Gastroesophageal sphincter (tissue), 4 donors: ENCODE data around the gene RGS14. TPM values are rescaled to one million over a fixed set of nuclear protein-coding genes. Genes with fewer than 3 reads are reported as not detected.

ENCODE experiments used
- ATAC-seq: fragments of 150-250 bp; one replicate; pipeline ENCODE4 v1.9.1; 2016; ENCODE audit warnings: mild to moderate bottlenecking, moderate library complexity
- H3K27ac ChIP-seq, 4 donors: fragments of 200-600 bp; sonication (generic) in 3 of 4; 1 replicate in 3 of 4; 2 replicates in 1 of 4; pipeline ENCODE4 v1.5.1; 2016 to 2019
- H3K27me3 ChIP-seq: fragments of 200-600 bp; sonication (generic); one replicate; pipeline ENCODE4 v1.5.1; 2019
- H3K36me3 ChIP-seq, 2 donors: fragments of 200-600 bp; sonication (generic); one replicate each; pipeline ENCODE4 v1.5.1; 2019; ENCODE audit warnings: control low read depth in 1 of 2
- H3K4me1 ChIP-seq, 3 donors: fragments of 200-600 bp; sonication (generic); 1 replicate in 2 of 3; 2 replicates in 1 of 3; pipeline ENCODE4 v1.5.1; 2016 to 2019; ENCODE audit warnings: control low read depth in 2 of 3
- H3K4me3 ChIP-seq, 2 donors: fragments of 200-600 bp; sonication (generic); one replicate each; pipeline ENCODE4 v1.5.1; 2019; ENCODE audit warnings: mild to moderate bottlenecking in 1 of 2, moderate library complexity in 1 of 2
- H3K9me3 ChIP-seq, 3 donors: fragments of 200-600 bp; sonication (generic); one replicate each; pipeline ENCODE4 v1.5.1; 2017 to 2019; ENCODE audit warnings: control low read depth in 2 of 3
- CTCF ChIP-seq, 4 experiments: fragments of 200-600 bp in 2 of 4; fragments of 450-650 bp in 2 of 4; sonication (generic) in 1 of 4; IDR thresholded peaks; one replicate each; pipeline ENCODE4 v1.5.1; 2017 to 2019; ENCODE audit warnings: antibody characterized with exemption in 4 of 4, mild to moderate bottlenecking in 2 of 4, moderate library complexity in 2 of 4
- EP300 ChIP-seq: sonication (generic); formaldehyde crosslinking; IDR thresholded peaks from one replicate; pipeline ENCODE4 v1.6.1; 2017; ENCODE audit warnings: antibody characterized with exemption, mild to moderate bottlenecking
- POLR2A ChIP-seq, 2 donors: fragments of 450-650 bp; IDR thresholded peaks; one replicate each; pipeline ENCODE4 v1.6.1; 2017; ENCODE audit warnings: antibody characterized with exemption in 2 of 2, mild to moderate bottlenecking in 2 of 2, moderate library complexity in 1 of 2
- POLR2AphosphoS5 ChIP-seq: sonication (generic); formaldehyde crosslinking; IDR thresholded peaks from one replicate; pipeline ENCODE4 v1.6.1; 2017; ENCODE audit warnings: antibody characterized with exemption
- WGBS, 2 donors: methylation state at CpG; one replicate each; pipeline ENCODE4 v1.1.5; 2018; ENCODE audit warnings: low coverage in 1 of 2; 5-methylcytosine and 5-hydroxymethylcytosine counted together
- total RNA-seq, 4 donors: library from RNA; depleted of rRNA; stranded (reverse); fragments of >200 nt; gene quantifications; one replicate each; pipeline ENCODE4 v1.1.0, GENCODE V29; 2016

The RGS14 gene
- total RNA-seq, 4 donors from 2014 or later: 7.6 to 20.1 (median 13.7) TPM

- ATAC-seq: no peak
- peaks cover 0 to 13% of the 10 kb centered on the region in 2 donors for H3K36me3 ChIP-seq
- H3K9me3 ChIP-seq: no peaks in the 10 kb centered on the region
- no peak overlapping the region for H3K27ac ChIP-seq
- peaks cover 0 to 37% (median 11%) of the 10 kb centered on the region in 3 donors for H3K4me1 ChIP-seq
- WGBS, 2 donors: 32 to 70% methylated on average over 2 of the region's 5 CpGs
- TF ChIP-seq EP300 (no peak), POLR2AphosphoS5 (no peak), CTCF (IDR thresholded peaks at IDR 0.05) (no peak), POLR2A (IDR thresholded peaks at IDR 0.05) (no peak)
- H3K4me3 ChIP-seq: no peak overlapping the region
- H3K27me3 ChIP-seq: peaks cover under 1% of the 10 kb centered on the region
Observed at GRCh38 chr5:177353093-177353492, 4.6 kb upstream of the RGS14 start.

- Histone ChIP-seq H3K27ac (no peak overlapping the region), H3K9me3 (no peaks in the 10 kb centered on the region), H3K27me3 (peaks cover 10% of the 10 kb centered on the region), H3K4me1 (peaks cover 0 to 25% (median 11%) of the 10 kb centered on the region in 3 donors), H3K36me3 (peaks cover 0 to 9% of the 10 kb centered on the region in 2 donors), H3K4me3 (no peak overlapping the region)
- ATAC-seq: no peak
- 83 to 91% methylated on average over 3 of the region's 3 CpGs for WGBS, 2 donors
- TF ChIP-seq POLR2AphosphoS5 (no peak), EP300 (no peak), CTCF (IDR thresholded peaks at IDR 0.05) (no peak), POLR2A (IDR thresholded peaks at IDR 0.05) (no peak)
Observed at GRCh38 chr5:177354256-177354655, 3.5 kb upstream of the RGS14 start.

GRCh38 chr5:177354711-177355110, 3.0 kb upstream of the RGS14 start:
- TF ChIP-seq POLR2A (IDR thresholded peaks at IDR 0.05) (no peak), EP300 (no peak), POLR2AphosphoS5 (no peak), CTCF (IDR thresholded peaks at IDR 0.05) (no peak)
- Histone ChIP-seq H3K27me3 (peaks cover 12% of the 10 kb centered on the region), H3K4me1 (peaks cover 0 to 21% (median 11%) of the 10 kb centered on the region in 3 donors), H3K9me3 (no peaks in the 10 kb centered on the region), H3K36me3 (peaks cover 0 to 5% of the 10 kb centered on the region in 2 donors), H3K27ac (no peak overlapping the region), H3K4me3 (no peak overlapping the region)
- ATAC-seq: no peak
- 68 to 79% methylated on average over 2 to 3 of the region's 3 CpGs for whole genome bisulfite sequencing, 2 donors

- peaks cover 12% of the 10 kb centered on the region for H3K27me3 ChIP-seq
- ATAC-seq: no peak
- 83 to 86% methylated on average over 1 of the region's 1 CpG for WGBS, 2 donors
- H3K36me3 ChIP-seq: no peaks in the 10 kb centered on the region
- H3K4me1 ChIP-seq: peaks cover 0 to 15% (median 6%) of the 10 kb centered on the region in 3 donors
- no peak overlapping the region for H3K4me3 ChIP-seq
- H3K27ac ChIP-seq: no peak overlapping the region
- TF ChIP-seq EP300: no peak
- TF ChIP-seq POLR2AphosphoS5: no peak
- no peak for TF ChIP-seq POLR2A (IDR thresholded peaks at IDR 0.05)
- TF ChIP-seq CTCF (IDR thresholded peaks at IDR 0.05): no peak
- no peaks in the 10 kb centered on the region for H3K9me3 ChIP-seq
Observed at GRCh38 chr5:177355162-177355867, 2.4 kb upstream of the RGS14 start.

- Histone ChIP-seq H3K4me3 (no peak overlapping the region), H3K4me1 (peaks cover 0 to 10% (median 1%) of the 10 kb centered on the region in 3 donors), H3K27me3 (peaks cover 12% of the 10 kb centered on the region), H3K9me3 (no peaks in the 10 kb centered on the region), H3K27ac (no peak overlapping the region), H3K36me3 (no peaks in the 10 kb centered on the region)
- 0 to 8% methylated on average over 1 of the region's 1 CpG for WGBS, 2 donors
- TF ChIP-seq CTCF (IDR thresholded peaks at IDR 0.05) (no peak), POLR2AphosphoS5 (no peak), EP300 (no peak), POLR2A (IDR thresholded peaks at IDR 0.05) (no peak)
- no peak for ATAC-seq
Observed at GRCh38 chr5:177355868-177356168, 1.9 kb upstream of the RGS14 start.
